OCI-LY3 (cell line): ENCODE measurements around the gene KLHL29.

Source experiments
- EZH2phosphoT487 ChIP-seq: fragments of 200-600 bp; shearing (Covaris generic); IDR thresholded peaks from 2 replicates; pipeline ENCODE4 v1.6.1; 2018; ENCODE audit warnings: antibody characterized with exemption, mixed run types, low read depth
- TF ChIP-seq, protein P1 (sequence below): fragments of 200-600, 300-600 bp; sonication (generic); IDR thresholded peaks from 2 replicates; pipeline ENCODE4 v1.5.1; 2014; ENCODE audit warnings: antibody characterized with exemption, low read length, low read depth

DNA sequence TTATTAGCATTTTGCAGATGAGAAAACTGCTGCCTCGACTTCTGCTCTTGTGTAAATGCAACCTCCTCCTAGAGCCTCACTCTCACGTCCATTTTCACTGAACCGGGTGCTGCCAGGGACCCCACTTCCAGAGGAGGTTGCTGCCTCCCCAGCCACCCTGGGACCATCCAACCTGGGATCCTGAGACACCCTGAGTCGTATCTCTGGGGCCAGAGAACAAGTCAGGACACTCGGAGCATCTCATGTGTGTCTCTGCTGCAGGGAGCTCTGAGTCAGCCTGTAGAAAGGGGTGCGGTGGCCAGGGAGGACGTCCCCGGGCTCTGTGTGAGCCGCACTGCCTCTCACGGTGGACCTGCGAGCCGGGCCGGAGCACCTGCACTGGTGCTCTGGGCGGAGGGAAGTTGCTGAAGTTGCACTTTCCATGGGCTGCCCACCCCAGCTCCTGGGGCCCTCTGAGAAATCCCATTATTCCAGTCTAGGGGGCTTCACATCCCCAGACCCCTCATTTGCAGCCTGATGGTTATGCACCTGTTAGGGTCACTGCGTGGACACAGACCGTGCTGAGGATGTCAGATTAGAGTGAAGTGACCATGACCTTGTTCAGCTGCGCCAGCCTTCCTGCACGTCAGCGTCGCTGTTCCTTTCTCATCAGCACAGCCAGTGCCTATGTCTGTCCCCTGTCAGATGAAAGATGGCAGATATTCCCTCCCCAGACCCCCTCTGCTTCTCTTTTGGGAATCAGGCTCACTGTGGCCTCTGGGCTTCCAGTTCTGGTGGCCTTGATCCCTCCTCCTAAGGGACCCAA lies 230.4 kb downstream of the KLHL29 start:
- TF ChIP-seq, protein P1, sequence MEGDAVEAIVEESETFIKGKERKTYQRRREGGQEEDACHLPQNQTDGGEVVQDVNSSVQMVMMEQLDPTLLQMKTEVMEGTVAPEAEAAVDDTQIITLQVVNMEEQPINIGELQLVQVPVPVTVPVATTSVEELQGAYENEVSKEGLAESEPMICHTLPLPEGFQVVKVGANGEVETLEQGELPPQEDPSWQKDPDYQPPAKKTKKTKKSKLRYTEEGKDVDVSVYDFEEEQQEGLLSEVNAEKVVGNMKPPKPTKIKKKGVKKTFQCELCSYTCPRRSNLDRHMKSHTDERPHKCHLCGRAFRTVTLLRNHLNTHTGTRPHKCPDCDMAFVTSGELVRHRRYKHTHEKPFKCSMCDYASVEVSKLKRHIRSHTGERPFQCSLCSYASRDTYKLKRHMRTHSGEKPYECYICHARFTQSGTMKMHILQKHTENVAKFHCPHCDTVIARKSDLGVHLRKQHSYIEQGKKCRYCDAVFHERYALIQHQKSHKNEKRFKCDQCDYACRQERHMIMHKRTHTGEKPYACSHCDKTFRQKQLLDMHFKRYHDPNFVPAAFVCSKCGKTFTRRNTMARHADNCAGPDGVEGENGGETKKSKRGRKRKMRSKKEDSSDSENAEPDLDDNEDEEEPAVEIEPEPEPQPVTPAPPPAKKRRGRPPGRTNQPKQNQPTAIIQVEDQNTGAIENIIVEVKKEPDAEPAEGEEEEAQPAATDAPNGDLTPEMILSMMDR, result no peak
- TF ChIP-seq EZH2phosphoT487, result no peak
